Measurements from ENCODE around the gene HSF5. TPM values are rescaled to one million over a fixed set of nuclear protein-coding genes. Genes with fewer than 3 reads are reported as not detected.

HSF5 gene
- total and polyA plus RNA-seq, 2 of the 4 experiments (the other 2 are of a cell fraction) = not detected

DNA sequence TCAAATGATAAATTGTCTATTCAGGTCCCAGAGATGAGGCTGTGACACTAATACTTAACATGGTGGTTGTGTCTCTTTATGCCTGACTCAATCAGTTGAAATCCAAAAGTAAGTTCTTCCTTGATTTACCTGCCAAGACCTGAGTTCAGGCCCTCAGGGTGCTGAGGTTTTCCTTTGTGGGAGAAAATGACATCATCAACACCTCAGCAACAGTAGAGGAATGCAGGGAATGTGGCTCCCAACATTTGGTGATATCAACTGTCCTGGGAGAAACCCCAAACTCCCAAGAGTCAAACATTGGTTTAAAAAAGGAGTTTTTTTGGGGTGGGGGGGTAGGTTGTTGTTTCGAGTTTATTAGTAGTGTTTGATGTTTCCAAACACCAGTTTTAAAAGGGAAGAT lies 85.5 kb downstream of the HSF5 start:
- Histone ChIP-seq H4K5ac (ENCODE audit: low read depth, low read length) (no peak overlapping the region), H3K36me3 (ENCODE audit: control insufficient read depth, insufficient read depth, low read length) (no peaks in the 10 kb centered on the region), H3K4me3 (ENCODE audit: insufficient read depth, low read depth, low read length) (no peak overlapping the region), H4K20me1 (ENCODE audit: insufficient read depth, low read length) (no peaks in the 10 kb centered on the region), H2AFZ (replicated peaks; ENCODE audit: low read length, poor library complexity) (no peak overlapping the region), H2AK5ac (ENCODE audit: low read depth, low read length) (no peak overlapping the region), H3K4me1 (ENCODE audit: control insufficient read depth, insufficient read depth, low read length) (no peaks in the 10 kb centered on the region), H3K56ac (ENCODE audit: extremely low read depth, insufficient read depth, low read length) (no peak overlapping the region), H4K8ac (ENCODE audit: low read depth in 2 of 2, low read length in 2 of 2) (no peak overlapping the region), H3K4me2 (ENCODE audit: low read depth, low read length) (no peak overlapping the region), H2BK20ac (ENCODE audit: low read depth, low read length) (no peak overlapping the region), H2BK15ac (ENCODE audit: low read depth, low read length) (no peak overlapping the region), H2BK5ac (ENCODE audit: low read depth, low read length, poor library complexity, severe bottlenecking) (no peak overlapping the region), H3K27ac (ENCODE audit: insufficient read depth, low read length) (no peak overlapping the region), H3K23ac (ENCODE audit: low read depth, low read length) (no peak overlapping the region), H3K9me3 (ENCODE audit: control insufficient read depth, insufficient read depth, low read length) (no peaks in the 10 kb centered on the region), H3K4ac (ENCODE audit: low read depth, low read length) (no peak overlapping the region), H2BK120ac (ENCODE audit: low read depth, low read length) (no peak overlapping the region), H3K18ac (ENCODE audit: low read depth, low read length) (no peak overlapping the region), H4K91ac (ENCODE audit: insufficient read depth, low read depth, low read length) (no peak overlapping the region), H3K9me1 (ENCODE audit: insufficient read depth, low read length) (no peaks in the 10 kb centered on the region), H2AK9ac (replicated peaks; ENCODE audit: low read depth, low read length, poor library complexity) (no peak overlapping the region), H3K79me1 (ENCODE audit: low read depth in 1 of 2, low read length in 2 of 2) (no peaks in the 10 kb centered on the region), H3K14ac (replicated peaks; ENCODE audit: low read depth, low read length) (no peak overlapping the region), H3K9ac (ENCODE audit: low read depth, low read length) (no peak overlapping the region), H3K27me3 (ENCODE audit: control insufficient read depth, insufficient read depth, low read length) (peaks cover 1% of the 10 kb centered on the region; the same call in 1 of the 2 replicates)
- no TSS peak for BruUV-seq (replicated peaks)
- CTCF ChIA-PET = no interaction called here
- in situ Hi-C loops (cut with MboI; ENCODE audit: low sequenced_read_pairs) = no loop called here
- DNase-seq (no peak), ATAC-seq (ENCODE audit: low read depth) (no peak)
- dilution Hi-C loops (cut with HindIII; ENCODE audit: low sequenced_read_pairs, unreplicated experiment) = no loop called here
- intact Hi-C loops (cut with micrococcal nuclease) = no loop called here
- WGBS, 2 experiments (ENCODE audit: extremely low coverage in 2 of 2, insufficient read length in 1 of 2) = no CpG with 5 or more reads among the region's 1 CpG
- no peak for TF ChIP-seq MXI1 (IDR thresholded peaks at IDR 0.05; ENCODE audit: borderline replicate concordance, low read depth, low read length)
- TF ChIP-seq RFX5 (IDR thresholded peaks at IDR 0.05; ENCODE audit: low read depth, low read length) = no peak
- TF ChIP-seq, protein P1, sequence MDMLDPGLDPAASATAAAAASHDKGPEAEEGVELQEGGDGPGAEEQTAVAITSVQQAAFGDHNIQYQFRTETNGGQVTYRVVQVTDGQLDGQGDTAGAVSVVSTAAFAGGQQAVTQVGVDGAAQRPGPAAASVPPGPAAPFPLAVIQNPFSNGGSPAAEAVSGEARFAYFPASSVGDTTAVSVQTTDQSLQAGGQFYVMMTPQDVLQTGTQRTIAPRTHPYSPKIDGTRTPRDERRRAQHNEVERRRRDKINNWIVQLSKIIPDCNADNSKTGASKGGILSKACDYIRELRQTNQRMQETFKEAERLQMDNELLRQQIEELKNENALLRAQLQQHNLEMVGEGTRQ (IDR thresholded peaks at IDR 0.05; ENCODE audit: low read depth, low read length) = no peak
- TF ChIP-seq, protein P2, sequence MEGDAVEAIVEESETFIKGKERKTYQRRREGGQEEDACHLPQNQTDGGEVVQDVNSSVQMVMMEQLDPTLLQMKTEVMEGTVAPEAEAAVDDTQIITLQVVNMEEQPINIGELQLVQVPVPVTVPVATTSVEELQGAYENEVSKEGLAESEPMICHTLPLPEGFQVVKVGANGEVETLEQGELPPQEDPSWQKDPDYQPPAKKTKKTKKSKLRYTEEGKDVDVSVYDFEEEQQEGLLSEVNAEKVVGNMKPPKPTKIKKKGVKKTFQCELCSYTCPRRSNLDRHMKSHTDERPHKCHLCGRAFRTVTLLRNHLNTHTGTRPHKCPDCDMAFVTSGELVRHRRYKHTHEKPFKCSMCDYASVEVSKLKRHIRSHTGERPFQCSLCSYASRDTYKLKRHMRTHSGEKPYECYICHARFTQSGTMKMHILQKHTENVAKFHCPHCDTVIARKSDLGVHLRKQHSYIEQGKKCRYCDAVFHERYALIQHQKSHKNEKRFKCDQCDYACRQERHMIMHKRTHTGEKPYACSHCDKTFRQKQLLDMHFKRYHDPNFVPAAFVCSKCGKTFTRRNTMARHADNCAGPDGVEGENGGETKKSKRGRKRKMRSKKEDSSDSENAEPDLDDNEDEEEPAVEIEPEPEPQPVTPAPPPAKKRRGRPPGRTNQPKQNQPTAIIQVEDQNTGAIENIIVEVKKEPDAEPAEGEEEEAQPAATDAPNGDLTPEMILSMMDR (conservative IDR thresholded peaks at IDR 0.05; ENCODE audit: low read depth, low read length) = no peak
- POLR2A ChIA-PET (ENCODE audit: unreplicated experiment) = no interaction called here

All from IMR-90 (cell line).